ENCODE data around the gene HOXA13. TPM values are rescaled to one million over a fixed set of nuclear protein-coding genes. Genes with fewer than 3 reads are reported as not detected.

Gene HOXA13
- polyA plus RNA-seq, 1 of the 3 experiments (the other 2 are of a cell fraction): not detected

GRCh38 chr7:27172315-27172774 lies 27.5 kb downstream of the HOXA13 start:
- Histone ChIP-seq H3K4me3 (ENCODE audit: low read depth in 2 of 2, low read length in 1 of 2) (no peak overlapping the region), H3K4me2 (no peak overlapping the region), H3K9me3 (no peaks in the 10 kb centered on the region), H3K9ac (no peak overlapping the region), H3K27me3 (ENCODE audit: insufficient read depth) (peaks cover 100% of the 10 kb centered on the region), H3F3A (replicated peaks; ENCODE audit: insufficient read depth) (peaks cover 9% of the 10 kb centered on the region), H3K27ac (ENCODE audit: low read depth in 2 of 2, low read length in 1 of 2) (no peak overlapping the region), H3K4me1 (ENCODE audit: control insufficient read depth in 1 of 2, insufficient read depth in 2 of 2, low read depth in 1 of 2, low read length in 1 of 2) (peaks cover 0 to 2% of the 10 kb centered on the region in 2 experiments; a peak in 1 of 4 replicates), H3K36me3 (replicated peaks in 1 of 2; ENCODE audit: control insufficient read depth in 1 of 2, insufficient read depth in 2 of 2, low read length in 1 of 2) (no peaks in the 10 kb centered on the region), H4K20me1 (ENCODE audit: insufficient read depth) (peaks cover 13% of the 10 kb centered on the region), H2AFZ (ENCODE audit: low read depth) (no peak overlapping the region), H3K79me2 (ENCODE audit: insufficient read depth) (no peaks in the 10 kb centered on the region), H3K9me2 (no peaks in the 10 kb centered on the region)
- no peak for TF ChIP-seq RAD21 (IDR thresholded peaks at IDR 0.05; ENCODE audit: low read length)
- TF ChIP-seq RCOR1 (IDR thresholded peaks at IDR 0.05; ENCODE audit: low read length): no peak
- CTCF ChIA-PET: interaction anchor here (0.6 to 12.3 kb wide), 9 partner anchors 2 to 505 kb away, joined by 3 to 205 read pairs (median 4); partner anchors contain the start of genes HOXA10, HOXA5 and HOXA9
- no peak for DNase-seq
- WGBS (ENCODE audit: low lambda C conversion rate): 12% methylated on average over 10 of the region's 10 CpGs
- POLR2A ChIA-PET: no interaction called here

- Histone ChIP-seq H3K79me2 (ENCODE audit: insufficient read depth) (no peaks in the 10 kb centered on the region), H3K27ac (ENCODE audit: low read depth in 2 of 2, low read length in 1 of 2) (no peak overlapping the region), H3K4me2 (no peak overlapping the region), H4K20me1 (ENCODE audit: insufficient read depth) (peaks cover 13% of the 10 kb centered on the region), H2AFZ (ENCODE audit: low read depth) (no peak overlapping the region), H3K9me3 (no peaks in the 10 kb centered on the region), H3K9ac (no peak overlapping the region), H3K9me2 (no peaks in the 10 kb centered on the region), H3K36me3 (replicated peaks in 1 of 2; ENCODE audit: control insufficient read depth in 1 of 2, insufficient read depth in 2 of 2, low read length in 1 of 2) (no peaks in the 10 kb centered on the region), H3K4me1 (ENCODE audit: control insufficient read depth in 1 of 2, insufficient read depth in 2 of 2, low read depth in 1 of 2, low read length in 1 of 2) (peaks cover 0 to 2% of the 10 kb centered on the region in 2 experiments; a peak in 1 of 4 replicates), H3F3A (replicated peaks; ENCODE audit: insufficient read depth) (peaks cover 9% of the 10 kb centered on the region), H3K27me3 (ENCODE audit: insufficient read depth) (peaks cover 100% of the 10 kb centered on the region), H3K4me3 (ENCODE audit: low read depth in 2 of 2, low read length in 1 of 2) (no peak overlapping the region)
- WGBS (ENCODE audit: low lambda C conversion rate): 18% methylated on average over 30 of the region's 30 CpGs
- ChIA-PET POLR2A (no interaction called here), CTCF (interaction anchor here (0.7 to 12.3 kb wide), 10 partner anchors 3 to 802 kb away, joined by 3 to 205 read pairs (median 4); partner anchors contain the start of genes HOXA10, HOXA3, HOXA7 and HOXA9)
- no peak for DNase-seq
- no peak for TF ChIP-seq SMC3 (IDR thresholded peaks at IDR 0.05; ENCODE audit: low read depth, low read length)
- TF ChIP-seq NRF1 (IDR thresholded peaks at IDR 0.05; ENCODE audit: low read depth, low read length): no peak
- no peak for TF ChIP-seq RFX5 (IDR thresholded peaks at IDR 0.05; ENCODE audit: low read length)
- no peak for TF ChIP-seq GABPA (IDR thresholded peaks at IDR 0.05; ENCODE audit: low read depth)
- no peak for TF ChIP-seq JUND (IDR thresholded peaks at IDR 0.05)
- TF ChIP-seq MXI1 (IDR thresholded peaks at IDR 0.05; ENCODE audit: low read depth, low read length): no peak
- TF ChIP-seq MEF2A (IDR thresholded peaks at IDR 0.05; ENCODE audit: borderline replicate concordance, low read depth): no peak
- no peak for TF ChIP-seq YY1 (IDR thresholded peaks at IDR 0.05; ENCODE audit: low read depth)
- no peak for TF ChIP-seq RAD21 (IDR thresholded peaks at IDR 0.05; ENCODE audit: low read length)
- no peak for TF ChIP-seq ZBTB33 (IDR thresholded peaks at IDR 0.05; ENCODE audit: borderline replicate concordance, low read depth)
- TF ChIP-seq EZH2phosphoT487 (IDR thresholded peaks at IDR 0.05; ENCODE audit: borderline replicate concordance, low read depth): no peak; the same call in 1 of the 2 replicates
- no peak for TF ChIP-seq REST (IDR thresholded peaks at IDR 0.05; ENCODE audit: low read depth, low read length)
- TF ChIP-seq NFIC (IDR thresholded peaks at IDR 0.05; ENCODE audit: borderline replicate concordance): no peak
- TF ChIP-seq FOXM1 (IDR thresholded peaks at IDR 0.05; ENCODE audit: low read depth): no peak
- no peak for TF ChIP-seq RXRA (IDR thresholded peaks at IDR 0.05; ENCODE audit: borderline replicate concordance, low read depth)
- no peak for TF ChIP-seq MAX (IDR thresholded peaks at IDR 0.05; ENCODE audit: low read depth)
- no peak for TF ChIP-seq POLR2AphosphoS5 (IDR thresholded peaks at IDR 0.05; ENCODE audit: low read depth, low read length)
Measured at GRCh38 chr7:27171637-27172314, 28.1 kb downstream of the HOXA13 start.

Measured in SK-N-SH (cell line).